HL-60 (cell line): ENCODE results near the gene SLC4A3.

ENCODE experiments used
- POLR2AphosphoS5 ChIP-seq: IDR thresholded peaks from 2 replicates; pipeline ENCODE4 v1.6.1; 2012; ENCODE audit warnings: low read depth
- TF ChIP-seq, protein P1 (sequence below): IDR thresholded peaks from one replicate; pipeline ENCODE4 v1.5.1; 2011; ENCODE audit warnings: low read length, control low read depth, inconsistent platforms; ENCODE audit not compliant: insufficient read depth

DNA sequence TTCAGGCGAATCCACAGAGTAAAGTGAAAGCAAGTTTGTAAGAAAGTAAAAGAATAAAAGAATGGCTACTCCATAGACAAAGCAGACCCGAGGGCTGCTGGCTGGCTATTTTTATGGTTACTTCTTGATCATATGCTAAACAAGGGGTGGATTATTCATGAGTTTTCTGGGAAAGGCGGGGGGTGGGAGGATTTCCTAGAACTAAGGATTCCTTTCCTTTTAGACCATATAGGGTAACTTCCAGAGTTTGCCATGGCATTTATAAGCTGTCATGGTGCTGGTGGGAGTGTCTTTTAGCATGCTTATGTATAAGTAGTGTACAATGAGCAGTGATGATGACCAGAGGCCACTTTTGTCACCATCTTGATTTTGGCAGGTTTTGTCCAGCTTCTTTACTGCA lies 59.8 kb downstream of the SLC4A3 start:
- no peak for TF ChIP-seq POLR2AphosphoS5
- TF ChIP-seq, protein P1, sequence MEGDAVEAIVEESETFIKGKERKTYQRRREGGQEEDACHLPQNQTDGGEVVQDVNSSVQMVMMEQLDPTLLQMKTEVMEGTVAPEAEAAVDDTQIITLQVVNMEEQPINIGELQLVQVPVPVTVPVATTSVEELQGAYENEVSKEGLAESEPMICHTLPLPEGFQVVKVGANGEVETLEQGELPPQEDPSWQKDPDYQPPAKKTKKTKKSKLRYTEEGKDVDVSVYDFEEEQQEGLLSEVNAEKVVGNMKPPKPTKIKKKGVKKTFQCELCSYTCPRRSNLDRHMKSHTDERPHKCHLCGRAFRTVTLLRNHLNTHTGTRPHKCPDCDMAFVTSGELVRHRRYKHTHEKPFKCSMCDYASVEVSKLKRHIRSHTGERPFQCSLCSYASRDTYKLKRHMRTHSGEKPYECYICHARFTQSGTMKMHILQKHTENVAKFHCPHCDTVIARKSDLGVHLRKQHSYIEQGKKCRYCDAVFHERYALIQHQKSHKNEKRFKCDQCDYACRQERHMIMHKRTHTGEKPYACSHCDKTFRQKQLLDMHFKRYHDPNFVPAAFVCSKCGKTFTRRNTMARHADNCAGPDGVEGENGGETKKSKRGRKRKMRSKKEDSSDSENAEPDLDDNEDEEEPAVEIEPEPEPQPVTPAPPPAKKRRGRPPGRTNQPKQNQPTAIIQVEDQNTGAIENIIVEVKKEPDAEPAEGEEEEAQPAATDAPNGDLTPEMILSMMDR = no peak
